Activated CD4-positive, CD25-positive, alpha-beta regulatory T cell treated with anti-CD3 and anti-CD28 coated beads, Interleukin-2, amount 50 U/mL, for 16 hours (primary cell): ENCODE data around the gene SLC17A7.
"Not testable (repeated sequence)": the region's sequence is repeated elsewhere in the genome, so short reads cannot be mapped to it uniquely, and the experiment has no call there.

ENCODE experiments used
- DNase-seq: peaks from one replicate; pipeline ENCODE4 v3.0.0-alpha.2; 2020; ENCODE audit warnings: low read depth, low spot score

The SLC17A7 gene

GRCh38 chr19:49441210-49441959 is at the start of gene SLC17A7:
TSS of gene SLC17A7 (minus strand) at chr19:49441527. CDS start at chr19:49441379, 148 bp downstream.
- no peak for DNase-seq

- DNase-seq: no peak
These were observed 49.1 kb upstream of the SLC17A7 start for GRCh38 chr19:49490287-49491029.

GRCh38 chr19:49489601-49490167 is 48.4 kb upstream of the SLC17A7 start:
- DNase-seq: no peak

- no peak for DNase-seq
These were observed 47.7 kb upstream of the SLC17A7 start for GRCh38 chr19:49488863-49489537.

- no peak for DNase-seq
These were observed 46.9 kb upstream of the SLC17A7 start for GRCh38 chr19:49488046-49488862.

- DNase-seq: peak; percentile 99
These were observed 46.1 kb upstream of the SLC17A7 start, which contains the start of gene RPL13A for GRCh38 chr19:49487277-49488045. TSS of gene RPL13A (plus strand) at chr19:49487608. CDS start at chr19:49487630, 22 bp downstream.

GRCh38 chr19:49486710-49487276 is 45.5 kb upstream of the SLC17A7 start:
- no peak for DNase-seq

GRCh38 chr19:49486232-49486631 is 44.9 kb upstream of the SLC17A7 start:
- DNase-seq: no peak

GRCh38 chr19:49481020-49481683 is 39.8 kb upstream of the SLC17A7 start:
- DNase-seq: no peak

GRCh38 chr19:49479975-49480628 is 38.8 kb upstream of the SLC17A7 start:
- no peak for DNase-seq

- no peak for DNase-seq
These were observed 34.9 kb upstream of the SLC17A7 start for GRCh38 chr19:49475995-49476880.

- DNase-seq: no peak
These were observed 34.0 kb upstream of the SLC17A7 start for GRCh38 chr19:49475191-49475917.

- DNase-seq: no peak
These were observed 33.2 kb upstream of the SLC17A7 start for GRCh38 chr19:49474542-49474924.

GRCh38 chr19:49473868-49474541 is 32.7 kb upstream of the SLC17A7 start, which contains the start of gene FLT3LG:
TSS of gene FLT3LG (plus strand) at chr19:49474215. CDS start at chr19:49474640, 425 bp downstream.
- peak; percentile 85 for DNase-seq

- not testable (repeated sequence) for DNase-seq
These were observed 32.2 kb upstream of the SLC17A7 start for GRCh38 chr19:49473501-49473867.

- no peak for DNase-seq
These were observed 31.6 kb upstream of the SLC17A7 start for GRCh38 chr19:49472936-49473335.

GRCh38 chr19:49470615-49470978 is 29.3 kb upstream of the SLC17A7 start:
- no peak for DNase-seq
